ENCODE measurements around the gene SMIM33. TPM values are rescaled to one million over a fixed set of nuclear protein-coding genes. Genes with fewer than 3 reads are reported as not detected.

The SMIM33 gene
- total RNA-seq, 4 donors from 2014 or later = not detected

GRCh38 chr5:139461698-139462097, 9.1 kb upstream of the SMIM33 start:
- Histone ChIP-seq H3K4me1 (no peaks in the 10 kb centered on the region), H3K27me3 (no peaks in the 10 kb centered on the region), H3K36me3 (no peaks in the 10 kb centered on the region), H3K27ac (peak overlapping the region in 2 of 3 donors; percentile 63 to 66), H3K9me3 (no peaks in the 10 kb centered on the region), H3K4me3 (replicated peaks in 1 of 3) (peak overlapping the region in 1 of 3 donors; percentile 12)
- TF ChIP-seq, protein P1, sequence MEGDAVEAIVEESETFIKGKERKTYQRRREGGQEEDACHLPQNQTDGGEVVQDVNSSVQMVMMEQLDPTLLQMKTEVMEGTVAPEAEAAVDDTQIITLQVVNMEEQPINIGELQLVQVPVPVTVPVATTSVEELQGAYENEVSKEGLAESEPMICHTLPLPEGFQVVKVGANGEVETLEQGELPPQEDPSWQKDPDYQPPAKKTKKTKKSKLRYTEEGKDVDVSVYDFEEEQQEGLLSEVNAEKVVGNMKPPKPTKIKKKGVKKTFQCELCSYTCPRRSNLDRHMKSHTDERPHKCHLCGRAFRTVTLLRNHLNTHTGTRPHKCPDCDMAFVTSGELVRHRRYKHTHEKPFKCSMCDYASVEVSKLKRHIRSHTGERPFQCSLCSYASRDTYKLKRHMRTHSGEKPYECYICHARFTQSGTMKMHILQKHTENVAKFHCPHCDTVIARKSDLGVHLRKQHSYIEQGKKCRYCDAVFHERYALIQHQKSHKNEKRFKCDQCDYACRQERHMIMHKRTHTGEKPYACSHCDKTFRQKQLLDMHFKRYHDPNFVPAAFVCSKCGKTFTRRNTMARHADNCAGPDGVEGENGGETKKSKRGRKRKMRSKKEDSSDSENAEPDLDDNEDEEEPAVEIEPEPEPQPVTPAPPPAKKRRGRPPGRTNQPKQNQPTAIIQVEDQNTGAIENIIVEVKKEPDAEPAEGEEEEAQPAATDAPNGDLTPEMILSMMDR (IDR thresholded peaks at IDR 0.05) = no peak
- no peak for TF ChIP-seq POLR2A (IDR thresholded peaks at IDR 0.05)
- intact Hi-C loops (cut with DNase I) = no loop called here
- no peak for DNase-seq
- 58 to 70% methylated on average over 5 of the region's 5 CpGs for WGBS, 2 donors

- Histone ChIP-seq H3K4me3 (replicated peaks in 1 of 3) (peak within 1 kb of the TSS in 1 of 3 donors; percentile 12), H3K36me3 (no peaks in the 10 kb centered on the region), H3K27me3 (no peaks in the 10 kb centered on the region), H3K9me3 (no peaks in the 10 kb centered on the region), H3K27ac (peak within 1 kb of the TSS in 2 of 3 donors; percentile 63 to 66), H3K4me1 (no peaks in the 10 kb centered on the region)
- DNase-seq = peak; percentile 25 to 31
- no peak for TF ChIP-seq POLR2A (IDR thresholded peaks at IDR 0.05)
- TF ChIP-seq, protein P1 (IDR thresholded peaks at IDR 0.05) = no peak
- WGBS, 2 donors = 72 to 74% methylated on average over 10 of the region's 10 CpGs
- intact Hi-C loops (cut with DNase I) = no loop called here
Measured at GRCh38 chr5:139462586-139463276, 8.1 kb upstream of the SMIM33 start, which contains the start of gene ECSCR. ECSCR (minus strand) TSS chr5:139462743; CDS start chr5:139462670, 73 bp downstream.

DNA sequence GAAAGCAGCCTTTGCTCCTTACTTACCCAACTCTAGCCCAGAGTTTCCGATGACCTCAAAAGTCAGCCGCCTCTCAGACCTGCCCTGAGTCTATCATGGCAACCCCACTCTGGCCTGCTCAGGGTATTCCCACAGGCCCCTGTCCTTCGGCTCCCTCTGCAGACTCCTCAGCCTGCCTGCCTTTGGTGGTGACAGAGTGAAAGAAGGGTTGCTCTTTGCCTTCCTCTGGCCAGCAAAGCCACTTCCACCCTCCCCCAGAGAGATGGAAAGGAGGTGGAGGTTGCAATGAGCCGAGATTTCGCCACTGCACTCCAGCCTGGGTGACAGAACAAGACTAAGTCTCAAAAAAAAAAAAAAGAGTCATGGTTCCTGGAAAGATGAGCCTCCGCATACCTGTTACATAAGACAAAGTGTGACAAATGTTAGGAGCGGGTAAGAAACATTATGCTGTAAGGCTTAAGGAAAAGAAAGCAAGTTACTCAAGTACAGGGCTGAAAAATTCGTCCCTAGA, 2.3 kb upstream of the SMIM33 start:
- no peaks in the 10 kb centered on the region for H3K9me3 ChIP-seq
- no peak for DNase-seq
- no peaks in the 10 kb centered on the region for H3K27me3 ChIP-seq
- H3K27ac ChIP-seq = no peak overlapping the region
- 75 to 85% methylated on average over 8 of the region's 8 CpGs for WGBS, 2 donors
- TF ChIP-seq, protein P1 (IDR thresholded peaks at IDR 0.05) = no peak
- TF ChIP-seq POLR2A (IDR thresholded peaks at IDR 0.05) = no peak
- H3K4me1 ChIP-seq = peaks cover 0 to 6% of the 10 kb centered on the region in 2 donors
- intact Hi-C loops (cut with DNase I) = no loop called here
- H3K36me3 ChIP-seq = no peaks in the 10 kb centered on the region
- no peak overlapping the region for H3K4me3 ChIP-seq (replicated peaks in 1 of 3)

DNA sequence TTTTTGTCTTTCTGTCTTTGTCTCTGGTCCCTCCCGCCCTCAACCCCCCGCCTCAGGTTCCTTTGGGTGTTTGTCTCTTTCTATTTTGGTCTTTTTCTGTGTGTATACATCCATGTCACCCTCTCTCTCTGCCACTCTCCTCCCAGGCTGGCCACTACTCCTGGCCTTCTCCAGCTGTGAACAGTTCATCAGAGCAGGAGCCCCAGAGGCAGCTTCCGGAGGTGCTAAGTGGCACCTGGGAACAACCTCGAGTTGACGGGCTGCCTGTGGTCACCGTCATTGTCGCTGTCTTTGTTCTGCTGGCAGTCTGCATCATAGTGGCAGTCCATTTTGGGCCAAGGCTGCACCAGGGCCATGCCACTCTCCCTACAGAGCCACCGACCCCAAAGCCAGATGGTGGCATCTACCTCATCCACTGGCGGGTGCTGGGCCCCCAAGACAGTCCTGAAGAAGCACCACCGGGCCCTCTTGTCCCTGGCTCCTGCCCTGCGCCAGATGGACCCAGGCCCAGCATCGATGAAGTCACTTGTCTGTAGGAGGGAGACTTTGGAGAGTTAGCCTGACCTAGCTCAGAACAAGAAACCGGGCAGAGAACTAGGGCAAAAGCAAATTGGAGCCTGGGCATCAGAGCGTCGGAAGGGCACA, 1.7 kb downstream of the SMIM33 start:
- H3K27ac ChIP-seq = peak overlapping the region in 2 of 3 donors; percentile 27 to 29
- WGBS, 2 donors = 83 to 85% methylated on average over 11 to 15 of the region's 15 CpGs
- no peak for DNase-seq
- H3K9me3 ChIP-seq = no peaks in the 10 kb centered on the region
- TF ChIP-seq POLR2A (IDR thresholded peaks at IDR 0.05) = no peak
- TF ChIP-seq, protein P1 (IDR thresholded peaks at IDR 0.05) = no peak
- no peaks in the 10 kb centered on the region for H3K27me3 ChIP-seq
- H3K36me3 ChIP-seq = peaks cover 0 to 4% of the 10 kb centered on the region in 2 donors
- H3K4me1 ChIP-seq = peaks cover 0 to 21% of the 10 kb centered on the region in 2 donors
- intact Hi-C loops (cut with DNase I) = no loop called here
- H3K4me3 ChIP-seq (replicated peaks in 1 of 3) = no peak overlapping the region

DNA sequence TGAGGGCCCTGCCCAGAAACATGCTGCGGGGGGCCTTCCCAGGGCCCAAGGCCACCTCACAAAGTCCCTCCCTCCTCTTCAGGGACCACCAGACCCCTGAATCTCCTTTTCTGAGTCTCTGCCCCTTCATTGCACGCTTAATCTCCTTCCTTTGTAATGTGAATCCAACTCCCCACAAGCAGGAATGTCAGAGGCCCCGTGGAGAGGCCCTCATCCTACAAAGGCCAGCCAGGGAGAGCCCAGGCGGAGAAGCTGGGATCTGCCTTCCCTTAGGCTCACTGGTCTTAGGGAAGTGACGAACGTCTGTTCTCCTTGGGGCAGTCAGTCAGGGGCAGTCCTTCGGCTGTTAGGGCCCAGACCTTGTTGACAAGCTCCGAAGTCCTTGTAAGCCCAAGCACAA, 2.3 kb downstream of the SMIM33 start:
- peaks cover 0 to 21% of the 10 kb centered on the region in 2 donors for H3K4me1 ChIP-seq
- 70 to 73% methylated on average over 8 of the region's 8 CpGs for WGBS, 2 donors
- no peak overlapping the region for H3K4me3 ChIP-seq (replicated peaks in 1 of 3)
- TF ChIP-seq, protein P1 (IDR thresholded peaks at IDR 0.05) = no peak
- TF ChIP-seq POLR2A (IDR thresholded peaks at IDR 0.05) = no peak
- H3K9me3 ChIP-seq = no peaks in the 10 kb centered on the region
- no peak for DNase-seq
- H3K36me3 ChIP-seq = peaks cover 0 to 4% of the 10 kb centered on the region in 2 donors
- H3K27me3 ChIP-seq = no peaks in the 10 kb centered on the region
- intact Hi-C loops (cut with DNase I) = no loop called here
- H3K27ac ChIP-seq = peak overlapping the region in 2 of 3 donors; percentile 27 to 29
